HEK293T (cell line): ENCODE measurements around the gene BRD3.

ENCODE experiments used
- PKNOX1 ChIP-seq: fragments of 450-650 bp; IDR thresholded peaks from 2 replicates; pipeline ENCODE4 v1.6.1; 2016
- SP1 ChIP-seq: fragments of 450-650 bp; IDR thresholded peaks from 2 replicates; pipeline ENCODE4 v1.6.1; 2017
- SUZ12 ChIP-seq: fragments of 450-650 bp; IDR thresholded peaks from 2 replicates; pipeline ENCODE4 v1.6.1; 2016; ENCODE audit warnings: mild to moderate bottlenecking

GRCh38 chr9:134010310-134011173, 57.3 kb downstream of the BRD3 start:
- TF ChIP-seq PKNOX1 (no peak), SP1 (no peak), SUZ12 (no peak)
